GM12878 (cell line): Measurements from ENCODE around the gene SULT1A2. TPM values are rescaled to one million over a fixed set of nuclear protein-coding genes. Genes with fewer than 3 reads are reported as not detected.

Experiments
- ATAC-seq: fragments of 200-7000 bp; cut with Tn5 transposase; 3 replicates; pipeline ENCODE4 v1.9.1; 2020; ENCODE audit warnings: mild to moderate bottlenecking, moderate library complexity
- BruUV-seq: library from RNA; stranded (reverse); fragments of 400-500 nt; replicated peaks from 2 replicates; lab custom pipeline; 2021; lab: Mats Ljungman, UMichigan
- CTCF ChIA-PET: fragments of 300-600 bp; sonication (Branson Sonifier 250); formaldehyde crosslinking; extraction: SDS; loops from one replicate; lab custom pipeline; 2021; ENCODE audit warnings: inconsistent platforms; lab: Yijun Ruan, JAX
- POLR2A ChIA-PET: fragments of 350-600 bp; formaldehyde crosslinking; extraction: SDS; loops from one replicate; lab custom pipeline; 2021; ENCODE audit warnings: inconsistent platforms; lab: Charles Lee
- RAD21 ChIA-PET: fragments of 300-600 bp; sonication (Branson Sonifier 250); formaldehyde crosslinking; loops from one replicate; lab custom pipeline; 2023; ENCODE audit warnings: antibody characterized with exemption; ENCODE audit not compliant: unreplicated experiment; lab: Charles Lee
- SMC1A ChIA-PET: fragments of 300-600 bp; sonication (Branson Sonifier 250); formaldehyde crosslinking; loops from one replicate; lab custom pipeline; 2023; ENCODE audit not compliant: unreplicated experiment, uncharacterized antibody; lab: Charles Lee
- DNase-seq: peaks from one replicate; pipeline ENCODE4 v3.0.0-alpha.2; 2011; ENCODE audit warnings: low read depth, low spot score
- FAIRE-seq: peaks from 3 replicates; lab custom pipeline; 2011; peaks lifted over from hg19 to GRCh38; lab: Jason Lieb, UNC
- H2AFZ ChIP-seq: 2 replicates; pipeline ENCODE4 v1.6.0; 2011; ENCODE audit warnings: low read depth, low read length, control low read depth; ENCODE audit not compliant: control insufficient read depth
- H3K27ac ChIP-seq: 2 replicates; pipeline ENCODE4 v1.5.1; 2011; ENCODE audit warnings: control low read depth; ENCODE audit not compliant: control insufficient read depth, insufficient read depth
- H3K27me3 ChIP-seq, 2 experiments: replicated peaks in 1 of 2; 2 replicates each; pipeline versions ENCODE4 v1.6.0 to v1.6.1; 2011; ENCODE audit warnings: low read length in 1 of 2; ENCODE audit not compliant: control insufficient read depth in 2 of 2, insufficient read depth in 2 of 2
- H3K36me3 ChIP-seq, 2 experiments: 2 replicates each; pipeline ENCODE4 v1.5.1; 2011; ENCODE audit warnings: low read length in 1 of 2; ENCODE audit not compliant: control insufficient read depth in 2 of 2, insufficient read depth in 2 of 2
- H3K4me1 ChIP-seq: 2 replicates; pipeline ENCODE4 v1.6.1; 2011; ENCODE audit warnings: mild to moderate bottlenecking, low read length, moderate library complexity, mixed read lengths; ENCODE audit not compliant: control insufficient read depth, insufficient read depth
- H3K4me2 ChIP-seq: 2 replicates; pipeline ENCODE4 v1.6.0; 2011; ENCODE audit warnings: control low read depth; ENCODE audit not compliant: control insufficient read depth, insufficient read depth
- H3K4me3 ChIP-seq: fragments of 200-600 bp; sonication (generic); 2 replicates; pipeline ENCODE4 v1.5.1; 2016
- H3K79me2 ChIP-seq: 2 replicates; pipeline ENCODE4 v1.6.0; 2011; ENCODE audit warnings: low read length; ENCODE audit not compliant: control insufficient read depth, insufficient read depth
- H3K9ac ChIP-seq: 2 replicates; pipeline ENCODE4 v1.8.0; 2011; ENCODE audit warnings: low read length, control low read depth, mixed read lengths; ENCODE audit not compliant: control insufficient read depth, insufficient read depth
- H3K9me3 ChIP-seq: replicated peaks from 3 replicates; pipeline ENCODE4 v1.5.1; 2011; ENCODE audit warnings: mild to moderate bottlenecking, low read length; ENCODE audit not compliant: control insufficient read depth, insufficient read depth
- H4K20me1 ChIP-seq: 2 replicates; pipeline ENCODE4 v1.6.0; 2011; ENCODE audit not compliant: control insufficient read depth, insufficient read depth
- CBX5 ChIP-seq: sonication (generic); IDR thresholded peaks from 2 replicates; pipeline ENCODE4 v1.6.1; 2016; ENCODE audit warnings: low read depth, moderate library complexity, mild to moderate bottlenecking, inconsistent platforms
- CHD1 ChIP-seq: IDR thresholded peaks from 2 replicates; pipeline ENCODE4 v1.6.1; 2012; ENCODE audit warnings: low read depth, low read length, improper control_type of control experiment
- EGR1 ChIP-seq, 2 experiments: IDR thresholded peaks; 1 replicate in 1 of 2; 2 replicates in 1 of 2; pipeline ENCODE4 v1.6.1; 2011 to 2012; ENCODE audit warnings: low read depth in 2 of 2, low read length in 2 of 2, borderline replicate concordance in 1 of 2, mild to moderate bottlenecking in 1 of 2, moderate library complexity in 1 of 2
- HCFC1 ChIP-seq: fragments of 150-350 bp; IDR thresholded peaks from 2 replicates; pipeline ENCODE4 v1.6.1; 2014; ENCODE audit warnings: low read length
- HDAC6 ChIP-seq: fragments of 200-600 bp; sonication (generic); IDR thresholded peaks from one replicate; pipeline ENCODE4 v1.8.0; 2017; ENCODE audit warnings: antibody characterized with exemption; ENCODE audit not compliant: unreplicated experiment
- JUND ChIP-seq: IDR thresholded peaks from 2 replicates; pipeline ENCODE4 v1.6.1; 2012; ENCODE audit warnings: low read depth, mild to moderate bottlenecking, low read length, improper control_type of control experiment, moderate library complexity
- NRF1 ChIP-seq: conservative IDR thresholded peaks from 2 replicates; pipeline ENCODE4 v1.6.1; 2011; ENCODE audit warnings: mild to moderate bottlenecking, low read depth, low read length, improper control_type of control experiment
- TAF1 ChIP-seq: IDR thresholded peaks from 2 replicates; pipeline ENCODE4 v1.6.1; 2011; ENCODE audit warnings: mild to moderate bottlenecking, low read depth, low read length, borderline replicate concordance
- TARDBP ChIP-seq: IDR thresholded peaks from 2 replicates; pipeline ENCODE4 v1.6.1; 2016; ENCODE audit warnings: borderline replicate concordance
- ZBED1 ChIP-seq: IDR thresholded peaks from 2 replicates; pipeline ENCODE4 v1.6.1; 2016; ENCODE audit warnings: borderline replicate concordance
- ZNF274 ChIP-seq: IDR thresholded peaks from one replicate; pipeline ENCODE4 v1.8.0; 2011; ENCODE audit not compliant: insufficient read length, insufficient read depth
- whole genome bisulfite sequencing: methylation state at CpG from one replicate; pipeline ENCODE4 v1.1.6; 2016; ENCODE audit warnings: low lambda C conversion rate; ENCODE audit not compliant: insufficient replicate concordance, insufficient coverage; ENCODE audit errors: missing lambda C conversion rate; 5-methylcytosine and 5-hydroxymethylcytosine counted together
- in situ Hi-C: fragments of 300-500 bp; cut with MboI; formaldehyde crosslinking; loops from 9 replicates; pipeline ENCODE4 v1.14.3; 2018; ENCODE audit warnings: mixed read lengths
- intact Hi-C: fragments of 100-400 bp; cut with micrococcal nuclease; formaldehyde crosslinking; loops from one replicate; pipeline ENCODE4 v1.14.2; 2022; ENCODE audit not compliant: unreplicated experiment
- polyA plus RNA-seq, 11 experiments: library from polyadenylated mRNA; depleted of rRNA in 4 of 11; unstranded in 6 of 11; stranded (reverse) in 5 of 11; fragments of >200 nt; fragmentation: Nextera tagmentation in 4 of 11; fragmentation: Illumina TruSeq in 1 of 11; extraction: Ambion mirVana in 4 of 11; extraction: Trizol in 1 of 11; gene quantifications; 1 replicate in 1 of 11; 2 replicates in 10 of 11; pipeline versions ENCODE4 v1.2.1 to v1.2.3, GENCODE V29; 2011 to 2016; ENCODE audit warnings: inconsistent platforms in 2 of 11, missing spikeins in 2 of 11, low read depth in 1 of 11
- total RNA-seq, 4 experiments: library from RNA; depleted of rRNA in 3 of 4; stranded (reverse); fragments of >200 nt in 3 of 4; fragmentation: Illumina TruSeq in 1 of 4; extraction: Trizol in 1 of 4; gene quantifications; 2 replicates each; pipeline versions ENCODE4 v1.2.1 to v1.2.3, GENCODE V29; 2013 to 2021
- TF ChIP-seq, protein P1 (sequence below): fragments of 450-650 bp; formaldehyde crosslinking; IDR thresholded peaks from 2 replicates; pipeline ENCODE4 v1.5.0; 2022; ENCODE audit warnings: mild to moderate bottlenecking, missing genetic modification characterization
- TF ChIP-seq, protein P2 (sequence below): fragments of 150-350 bp; IDR thresholded peaks from 2 replicates; pipeline ENCODE4 v1.6.1; 2016; ENCODE audit warnings: low read depth, low read length
- TF ChIP-seq, protein P3 (sequence below): fragments of 450-650 bp; IDR thresholded peaks from 2 replicates; pipeline ENCODE4 v1.6.1; 2016; ENCODE audit warnings: mild to moderate bottlenecking

The SULT1A2 gene
- total and polyA plus RNA-seq, 10 of the 15 experiments (the other 5 are each of a cell fraction or from before 2014, with no cell fraction given): 0.06 to 0.39 (median 0.07) TPM; not detected in 7

DNA sequence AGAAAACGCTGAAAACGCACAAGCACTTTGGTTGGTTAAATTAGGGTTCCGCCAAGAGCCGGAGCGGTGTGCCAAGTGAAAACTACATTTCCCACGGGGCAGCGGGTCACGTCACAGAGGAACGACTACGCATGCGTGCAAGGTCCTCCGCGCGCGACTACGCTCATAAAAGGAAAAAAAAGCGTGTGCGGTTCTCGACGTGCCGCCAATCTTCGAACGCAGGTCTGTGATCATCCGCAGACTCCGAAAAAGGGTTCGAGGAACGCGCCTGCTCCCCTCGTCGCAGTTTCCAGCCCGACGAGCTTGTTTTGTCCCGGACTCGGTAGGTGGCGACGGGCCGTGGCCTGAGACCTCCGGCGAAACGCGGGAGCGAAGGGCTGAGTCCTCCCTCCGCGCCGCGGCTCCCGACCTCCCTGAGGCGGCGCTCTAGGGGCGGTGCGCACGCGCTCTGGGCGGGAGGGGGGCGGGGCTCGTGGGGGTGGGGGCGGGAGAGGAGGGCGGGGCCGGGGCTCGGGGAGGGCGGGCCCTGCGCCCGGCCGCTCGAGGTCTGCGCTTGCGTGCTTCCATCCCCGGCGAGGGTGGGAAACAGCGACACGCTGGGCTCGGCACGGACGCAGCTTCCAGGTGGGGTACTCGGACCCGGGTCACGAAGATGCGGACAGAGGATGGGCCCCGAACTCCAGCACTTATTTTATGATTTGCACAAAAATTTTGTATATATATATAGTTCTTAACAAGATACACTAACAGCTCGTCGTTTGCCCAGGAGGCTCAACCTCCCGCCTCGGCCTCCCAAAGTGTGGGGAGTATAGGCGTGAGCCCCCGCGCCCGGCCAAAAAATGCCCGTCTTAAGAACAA, 42.8 kb downstream of the SULT1A2 start, which contains the start of gene SGF29:
Gene SGF29 (plus strand): TSS at position 145 of the 858 bp plus-strand sequence. CDS start 27,150 bp downstream, outside the sequence.
- Histone ChIP-seq H3K4me1 (peaks cover 17% of the 10 kb centered on the region), H3K9me3 (no peaks in the 10 kb centered on the region), H3K4me2 (peak within 1 kb of the TSS; percentile 69), H3K79me2 (peaks cover 4% of the 10 kb centered on the region), H3K36me3 (no peaks in the 10 kb centered on the region), H3K9ac (peak within 1 kb of the TSS; percentile 74), H3K4me3 (peak within 1 kb of the TSS; percentile 88), H3K27me3 (no peaks in the 10 kb centered on the region), H4K20me1 (no peaks in the 10 kb centered on the region), H2AFZ (peak within 1 kb of the TSS; percentile 97), H3K27ac (peak within 1 kb of the TSS; percentile 74)
- WGBS: under 1% methylated on average over 56 of the region's 88 CpGs
- ChIA-PET CTCF (interaction anchor here (1.8 kb wide), 2 partner anchors 44 to 62 kb away, joined by 3 to 4 read pairs; no protein-coding TSS in a partner anchor), POLR2A (interaction anchor here (0.6 to 1.0 kb wide), 4 partner anchors 40 to 365 kb away, joined by 3 read pairs; partner anchors contain the start of gene CLN3), RAD21 (interaction anchor here (0.9 to 2.9 kb wide), 3 partner anchors 62 to 63 kb away, joined by 4 to 7 read pairs (median 4); partner anchors contain the start of gene CLN3), SMC1A (no interaction called here)
- in situ Hi-C loops: loop anchor here (5.0 kb wide), 1 partner anchor 37 kb away; no protein-coding TSS in a partner anchor
- intact Hi-C loops: loop anchor here (5.0 kb wide), 1 partner anchor 62 kb away; the partner anchor contains the start of genes APOBR and CLN3
- DNase-seq (peak; percentile 82), ATAC-seq (peak; percentile 90), FAIRE-seq (peak; percentile 90)
- BruUV-seq: TSS peak; percentile 99
- TF ChIP-seq, protein P1, sequence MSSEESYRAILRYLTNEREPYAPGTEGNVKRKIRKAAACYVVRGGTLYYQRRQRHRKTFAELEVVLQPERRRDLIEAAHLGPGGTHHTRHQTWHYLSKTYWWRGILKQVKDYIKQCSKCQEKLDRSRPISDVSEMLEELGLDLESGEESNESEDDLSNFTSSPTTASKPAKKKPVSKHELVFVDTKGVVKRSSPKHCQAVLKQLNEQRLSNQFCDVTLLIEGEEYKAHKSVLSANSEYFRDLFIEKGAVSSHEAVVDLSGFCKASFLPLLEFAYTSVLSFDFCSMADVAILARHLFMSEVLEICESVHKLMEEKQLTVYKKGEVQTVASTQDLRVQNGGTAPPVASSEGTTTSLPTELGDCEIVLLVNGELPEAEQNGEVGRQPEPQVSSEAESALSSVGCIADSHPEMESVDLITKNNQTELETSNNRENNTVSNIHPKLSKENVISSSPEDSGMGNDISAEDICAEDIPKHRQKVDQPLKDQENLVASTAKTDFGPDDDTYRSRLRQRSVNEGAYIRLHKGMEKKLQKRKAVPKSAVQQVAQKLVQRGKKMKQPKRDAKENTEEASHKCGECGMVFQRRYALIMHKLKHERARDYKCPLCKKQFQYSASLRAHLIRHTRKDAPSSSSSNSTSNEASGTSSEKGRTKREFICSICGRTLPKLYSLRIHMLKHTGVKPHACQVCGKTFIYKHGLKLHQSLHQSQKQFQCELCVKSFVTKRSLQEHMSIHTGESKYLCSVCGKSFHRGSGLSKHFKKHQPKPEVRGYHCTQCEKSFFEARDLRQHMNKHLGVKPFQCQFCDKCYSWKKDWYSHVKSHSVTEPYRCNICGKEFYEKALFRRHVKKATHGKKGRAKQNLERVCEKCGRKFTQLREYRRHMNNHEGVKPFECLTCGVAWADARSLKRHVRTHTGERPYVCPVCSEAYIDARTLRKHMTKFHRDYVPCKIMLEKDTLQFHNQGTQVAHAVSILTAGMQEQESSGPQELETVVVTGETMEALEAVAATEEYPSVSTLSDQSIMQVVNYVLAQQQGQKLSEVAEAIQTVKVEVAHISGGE (CRISPR knock-in tag): no peak
- TF ChIP-seq HDAC6: no peak
- no peak for TF ChIP-seq ZNF274
- TF ChIP-seq, protein P2, sequence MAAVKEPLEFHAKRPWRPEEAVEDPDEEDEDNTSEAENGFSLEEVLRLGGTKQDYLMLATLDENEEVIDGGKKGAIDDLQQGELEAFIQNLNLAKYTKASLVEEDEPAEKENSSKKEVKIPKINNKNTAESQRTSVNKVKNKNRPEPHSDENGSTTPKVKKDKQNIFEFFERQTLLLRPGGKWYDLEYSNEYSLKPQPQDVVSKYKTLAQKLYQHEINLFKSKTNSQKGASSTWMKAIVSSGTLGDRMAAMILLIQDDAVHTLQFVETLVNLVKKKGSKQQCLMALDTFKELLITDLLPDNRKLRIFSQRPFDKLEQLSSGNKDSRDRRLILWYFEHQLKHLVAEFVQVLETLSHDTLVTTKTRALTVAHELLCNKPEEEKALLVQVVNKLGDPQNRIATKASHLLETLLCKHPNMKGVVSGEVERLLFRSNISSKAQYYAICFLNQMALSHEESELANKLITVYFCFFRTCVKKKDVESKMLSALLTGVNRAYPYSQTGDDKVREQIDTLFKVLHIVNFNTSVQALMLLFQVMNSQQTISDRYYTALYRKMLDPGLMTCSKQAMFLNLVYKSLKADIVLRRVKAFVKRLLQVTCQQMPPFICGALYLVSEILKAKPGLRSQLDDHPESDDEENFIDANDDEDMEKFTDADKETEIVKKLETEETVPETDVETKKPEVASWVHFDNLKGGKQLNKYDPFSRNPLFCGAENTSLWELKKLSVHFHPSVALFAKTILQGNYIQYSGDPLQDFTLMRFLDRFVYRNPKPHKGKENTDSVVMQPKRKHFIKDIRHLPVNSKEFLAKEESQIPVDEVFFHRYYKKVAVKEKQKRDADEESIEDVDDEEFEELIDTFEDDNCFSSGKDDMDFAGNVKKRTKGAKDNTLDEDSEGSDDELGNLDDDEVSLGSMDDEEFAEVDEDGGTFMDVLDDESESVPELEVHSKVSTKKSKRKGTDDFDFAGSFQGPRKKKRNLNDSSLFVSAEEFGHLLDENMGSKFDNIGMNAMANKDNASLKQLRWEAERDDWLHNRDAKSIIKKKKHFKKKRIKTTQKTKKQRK: no peak
- TF ChIP-seq CBX5: no peak
- TF ChIP-seq EGR1 (IDR thresholded peaks at IDR 0.05; ENCODE audit: borderline replicate concordance in 1 of 2, low read depth in 2 of 2, low read length in 2 of 2): peak in 1 of 2 experiments; percentile 39; a peak in 1 of 3 replicates
- TF ChIP-seq ZBED1: no peak; the same call in 1 of the 2 replicates
- peak; percentile 40; the same call in 1 of the 2 replicates for TF ChIP-seq NRF1
- TF ChIP-seq, protein P3, sequence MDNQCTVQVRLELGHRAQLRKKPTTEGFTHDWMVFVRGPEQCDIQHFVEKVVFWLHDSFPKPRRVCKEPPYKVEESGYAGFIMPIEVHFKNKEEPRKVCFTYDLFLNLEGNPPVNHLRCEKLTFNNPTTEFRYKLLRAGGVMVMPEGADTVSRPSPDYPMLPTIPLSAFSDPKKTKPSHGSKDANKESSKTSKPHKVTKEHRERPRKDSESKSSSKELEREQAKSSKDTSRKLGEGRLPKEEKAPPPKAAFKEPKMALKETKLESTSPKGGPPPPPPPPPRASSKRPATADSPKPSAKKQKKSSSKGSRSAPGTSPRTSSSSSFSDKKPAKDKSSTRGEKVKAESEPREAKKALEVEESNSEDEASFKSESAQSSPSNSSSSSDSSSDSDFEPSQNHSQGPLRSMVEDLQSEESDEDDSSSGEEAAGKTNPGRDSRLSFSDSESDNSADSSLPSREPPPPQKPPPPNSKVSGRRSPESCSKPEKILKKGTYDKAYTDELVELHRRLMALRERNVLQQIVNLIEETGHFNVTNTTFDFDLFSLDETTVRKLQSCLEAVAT: no peak
- TF ChIP-seq HCFC1: peak; percentile 89
- TF ChIP-seq JUND: no peak
- TF ChIP-seq TARDBP: peak; percentile 62; the same call in 1 of the 2 replicates
- TF ChIP-seq CHD1: no peak
- peak; percentile 58; the same call in 1 of the 2 replicates for TF ChIP-seq TAF1
